HG03520 (cell line): Measurements from ENCODE around the gene IRAK3.

ENCODE experiments used
- ATAC-seq: cut with Tn5 transposase; IDR thresholded peaks from one replicate; pipeline ENCODE4 v1.9.1; 2021; ENCODE audit warnings: mild to moderate bottlenecking, moderate library complexity; ENCODE audit not compliant: unreplicated experiment

The IRAK3 gene, protein sequence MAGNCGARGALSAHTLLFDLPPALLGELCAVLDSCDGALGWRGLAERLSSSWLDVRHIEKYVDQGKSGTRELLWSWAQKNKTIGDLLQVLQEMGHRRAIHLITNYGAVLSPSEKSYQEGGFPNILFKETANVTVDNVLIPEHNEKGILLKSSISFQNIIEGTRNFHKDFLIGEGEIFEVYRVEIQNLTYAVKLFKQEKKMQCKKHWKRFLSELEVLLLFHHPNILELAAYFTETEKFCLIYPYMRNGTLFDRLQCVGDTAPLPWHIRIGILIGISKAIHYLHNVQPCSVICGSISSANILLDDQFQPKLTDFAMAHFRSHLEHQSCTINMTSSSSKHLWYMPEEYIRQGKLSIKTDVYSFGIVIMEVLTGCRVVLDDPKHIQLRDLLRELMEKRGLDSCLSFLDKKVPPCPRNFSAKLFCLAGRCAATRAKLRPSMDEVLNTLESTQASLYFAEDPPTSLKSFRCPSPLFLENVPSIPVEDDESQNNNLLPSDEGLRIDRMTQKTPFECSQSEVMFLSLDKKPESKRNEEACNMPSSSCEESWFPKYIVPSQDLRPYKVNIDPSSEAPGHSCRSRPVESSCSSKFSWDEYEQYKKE

DNA sequence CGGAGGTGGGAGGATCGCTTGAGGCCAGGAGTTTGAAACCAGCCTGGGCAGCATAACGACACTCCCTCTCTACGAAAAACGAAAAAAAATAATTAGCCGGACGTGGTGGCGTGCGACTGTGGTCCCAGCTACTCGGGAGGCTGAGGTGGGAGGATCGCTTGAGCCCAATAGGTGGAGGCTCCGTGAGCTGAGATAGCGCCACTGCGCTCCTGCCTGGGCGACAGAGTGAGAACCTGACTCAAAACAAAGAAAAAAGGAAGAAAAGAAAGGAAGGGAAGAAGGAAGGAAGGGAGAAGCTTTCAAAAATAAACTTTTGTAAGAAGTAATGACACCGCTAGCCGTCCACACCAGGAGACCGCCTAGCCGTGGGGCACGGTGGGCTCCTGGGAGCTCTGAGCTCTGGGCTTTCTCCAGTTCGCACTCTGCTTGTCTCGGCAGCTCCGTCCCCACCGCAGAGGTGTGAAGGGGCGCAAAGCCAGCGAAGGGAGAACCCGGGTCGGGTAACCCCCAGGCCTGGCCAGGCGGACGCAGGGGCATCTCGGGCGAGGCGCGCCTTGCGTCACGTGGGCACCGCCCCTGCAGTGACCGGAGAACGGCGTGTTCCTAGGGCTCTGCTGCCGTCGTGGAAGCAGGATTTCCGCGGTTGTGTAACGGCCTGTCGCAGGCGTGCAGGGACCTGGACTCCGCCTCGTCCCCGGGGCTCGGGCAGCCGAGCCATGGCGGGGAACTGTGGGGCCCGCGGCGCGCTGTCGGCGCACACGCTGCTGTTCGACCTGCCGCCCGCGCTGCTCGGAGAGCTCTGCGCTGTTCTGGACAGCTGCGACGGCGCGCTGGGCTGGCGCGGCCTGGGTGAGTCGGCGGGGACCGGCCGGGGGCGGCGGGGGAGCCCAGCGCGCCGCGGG, at the start of gene IRAK3:
Gene IRAK3 (plus strand): TSS at position 631 of the 902 bp plus-strand sequence. CDS start 86 bp downstream, at position 717.
- ATAC-seq = peak; percentile 53

DNA sequence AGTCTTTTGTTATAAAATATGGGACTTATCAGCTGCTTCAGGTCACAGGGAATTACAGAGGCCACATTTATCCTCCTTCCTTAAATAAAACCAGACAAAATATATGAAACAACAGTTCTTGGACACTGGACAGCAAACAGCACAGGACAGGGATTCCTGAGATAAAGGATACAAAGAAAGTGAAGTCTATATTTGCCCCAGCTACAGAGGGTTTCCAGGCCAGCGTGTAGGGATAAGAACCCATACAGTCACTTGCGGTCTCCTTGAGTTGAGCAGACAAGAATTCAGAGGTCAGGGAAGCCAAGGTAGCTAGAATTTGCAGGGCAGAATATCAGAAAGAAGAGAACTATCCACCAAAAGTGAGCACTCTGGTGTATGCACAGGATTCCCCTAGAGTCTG, 49.7 kb upstream of the IRAK3 start:
- no peak for ATAC-seq

DNA sequence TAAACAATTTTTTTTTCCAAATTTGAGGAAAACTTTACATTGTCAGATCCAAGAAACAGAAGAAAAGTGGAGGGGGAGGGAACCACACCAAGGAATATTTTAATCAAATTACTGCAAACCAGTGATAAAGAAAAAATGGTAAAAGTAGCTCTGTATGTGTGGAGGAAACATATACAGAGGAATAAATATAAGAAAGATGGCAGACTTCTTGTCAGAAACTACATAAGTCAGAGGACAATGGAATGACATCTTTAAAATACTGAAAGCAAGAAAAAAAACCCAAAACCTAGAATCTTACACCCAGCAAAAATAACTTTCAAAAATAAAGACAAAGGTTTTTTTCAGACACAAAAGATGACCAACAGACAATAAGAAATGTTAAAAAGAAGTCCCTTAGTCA, 48.3 kb upstream of the IRAK3 start:
- no peak for ATAC-seq

DNA sequence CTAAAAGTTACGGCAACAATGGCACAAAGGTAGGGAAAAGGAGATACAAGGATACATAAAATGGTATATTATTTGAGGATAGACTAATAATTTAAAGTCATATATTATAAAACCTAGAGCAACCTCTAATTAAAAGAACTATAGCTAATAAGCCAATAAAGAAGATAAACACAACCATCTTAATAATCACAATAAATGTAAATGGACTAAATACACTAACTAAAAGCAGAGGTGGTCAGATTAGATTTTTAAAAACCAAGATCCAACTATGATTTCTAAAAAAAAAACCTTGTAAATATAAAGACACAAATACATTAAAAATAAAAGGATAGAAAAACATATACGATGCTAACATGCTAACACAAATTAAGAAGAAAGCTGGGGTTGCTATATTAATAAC, 47.7 kb upstream of the IRAK3 start:
- ATAC-seq = no peak

DNA sequence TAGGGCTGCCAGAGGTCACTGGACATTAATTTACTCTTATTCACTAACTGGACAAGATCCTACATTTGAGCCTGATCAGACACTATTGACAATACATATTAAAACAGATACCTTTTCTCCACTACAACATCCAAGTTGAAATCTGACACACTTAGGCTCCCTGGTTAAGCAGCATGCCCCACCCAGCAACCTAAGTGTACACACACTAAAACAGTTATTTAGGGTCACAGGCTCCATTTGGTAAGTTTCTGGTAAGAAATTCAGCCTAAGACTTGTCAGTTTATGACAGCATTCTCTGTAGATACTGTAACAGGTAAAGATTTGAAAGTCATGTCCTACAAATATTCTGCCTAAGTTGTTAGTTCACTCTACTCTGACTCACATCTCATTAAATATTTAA, 46.2 kb upstream of the IRAK3 start:
- no peak for ATAC-seq

DNA sequence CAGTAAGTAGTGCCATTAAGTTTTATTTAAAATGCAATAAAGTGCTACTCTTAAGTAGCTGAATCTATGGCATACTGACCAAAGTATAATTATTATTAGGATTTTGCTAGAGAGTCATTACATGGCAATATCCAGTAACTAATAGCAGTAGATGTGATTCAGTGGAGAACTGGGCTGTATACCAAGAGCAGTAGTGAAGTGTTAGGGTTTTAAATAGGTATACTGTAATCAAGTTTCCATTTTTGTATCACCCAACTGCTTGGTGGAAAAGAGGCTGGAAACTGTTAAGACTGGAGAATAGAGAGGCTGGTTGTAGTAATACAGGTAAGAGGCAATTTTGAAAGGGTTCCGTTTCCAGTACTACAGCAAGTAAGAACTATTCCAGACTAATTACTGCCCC, 45.1 kb upstream of the IRAK3 start:
- no peak for ATAC-seq

DNA sequence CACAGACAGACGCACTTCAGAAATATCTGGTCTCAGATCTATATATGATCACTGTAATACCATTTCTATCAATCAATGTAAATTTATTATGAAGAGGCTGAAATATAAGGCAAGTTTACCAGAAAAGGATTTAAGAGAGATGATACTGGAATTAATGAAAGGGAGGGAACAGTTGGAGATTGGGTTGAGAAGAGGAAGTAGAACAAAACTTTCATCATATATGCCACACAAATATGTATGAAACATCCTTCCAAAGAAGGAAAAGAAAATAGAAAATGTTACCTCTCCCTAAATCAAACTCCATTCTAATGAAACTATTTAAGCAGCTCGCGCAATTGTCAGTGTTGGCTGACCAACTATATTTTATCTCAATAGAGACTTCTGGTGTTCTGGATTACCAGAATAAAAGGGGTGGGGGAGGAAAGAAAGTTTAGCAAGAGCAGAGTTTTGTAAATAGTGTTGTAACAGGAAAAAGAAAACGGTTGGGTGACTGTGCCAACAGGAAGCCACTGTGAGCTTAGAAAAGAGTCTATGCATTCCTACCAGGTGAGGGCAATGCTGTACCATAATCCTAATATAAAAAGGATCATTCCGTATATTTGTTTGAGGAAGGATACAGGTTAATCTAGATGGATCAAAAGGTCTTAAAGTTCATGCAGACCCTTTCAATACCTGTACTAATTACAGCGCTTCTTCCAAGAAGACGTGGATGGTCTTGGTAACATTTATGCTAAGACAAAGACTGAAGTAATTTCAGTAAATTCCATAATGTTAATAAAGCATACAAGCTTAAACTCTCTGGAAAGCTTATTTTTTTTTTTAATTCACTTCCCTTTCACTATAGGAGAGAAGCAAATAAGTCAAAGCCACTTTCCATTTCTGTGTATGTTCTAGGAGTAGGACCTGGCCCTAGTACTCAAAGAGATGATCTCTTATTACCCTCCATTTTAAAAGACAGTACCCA, 43.9 kb upstream of the IRAK3 start:
- no peak for ATAC-seq

DNA sequence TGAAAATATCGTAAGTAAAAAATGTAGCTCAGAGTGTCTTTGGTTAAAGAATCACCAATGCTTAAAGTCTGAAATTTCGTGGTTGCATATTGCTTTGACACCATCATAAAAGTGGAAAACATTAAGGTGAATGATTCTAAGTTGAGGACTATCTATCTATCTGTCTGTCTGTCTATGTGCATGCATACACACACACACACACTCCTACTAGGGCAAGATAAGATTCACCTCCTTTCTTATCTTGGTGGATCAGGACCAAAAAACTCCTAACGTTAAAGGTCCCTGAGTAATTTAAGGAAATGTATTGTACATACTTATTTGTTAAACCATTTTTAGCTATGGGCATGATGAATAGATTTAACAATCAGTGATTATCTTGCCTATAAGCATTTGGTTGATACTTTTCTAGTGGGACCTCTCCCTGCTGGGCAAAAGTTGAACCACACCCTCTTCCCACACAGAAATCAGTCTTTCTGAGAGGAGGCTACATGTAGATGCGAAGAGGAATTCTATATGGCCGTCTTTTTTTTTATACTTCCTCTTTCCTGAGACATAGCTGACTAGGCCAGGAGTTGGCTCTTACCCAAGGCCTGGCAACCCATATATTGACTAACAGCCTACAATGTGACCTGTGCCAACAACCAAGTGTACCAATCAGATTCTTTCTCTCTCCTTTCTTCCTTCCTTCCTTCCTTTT, 39.2 kb upstream of the IRAK3 start:
- no peak for ATAC-seq

DNA sequence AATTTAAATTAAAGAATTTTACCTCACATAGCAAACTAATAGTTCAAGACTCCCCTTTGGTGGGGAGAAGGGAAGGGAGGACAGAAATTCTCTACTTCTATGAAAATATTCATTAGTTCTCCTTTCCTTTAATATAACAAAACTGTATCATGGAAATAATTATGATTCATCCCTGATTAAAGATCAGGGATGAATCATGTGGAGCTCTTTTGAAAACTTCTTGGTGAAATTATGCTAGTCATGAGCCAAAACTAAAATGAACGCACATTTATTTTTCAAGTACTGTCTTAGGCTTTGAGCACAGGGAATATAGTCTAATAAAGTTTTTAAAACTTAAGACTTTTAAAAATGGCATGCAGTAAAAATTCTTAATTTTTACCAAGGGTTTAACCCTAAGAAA, 36.3 kb upstream of the IRAK3 start:
- ATAC-seq = no peak

DNA sequence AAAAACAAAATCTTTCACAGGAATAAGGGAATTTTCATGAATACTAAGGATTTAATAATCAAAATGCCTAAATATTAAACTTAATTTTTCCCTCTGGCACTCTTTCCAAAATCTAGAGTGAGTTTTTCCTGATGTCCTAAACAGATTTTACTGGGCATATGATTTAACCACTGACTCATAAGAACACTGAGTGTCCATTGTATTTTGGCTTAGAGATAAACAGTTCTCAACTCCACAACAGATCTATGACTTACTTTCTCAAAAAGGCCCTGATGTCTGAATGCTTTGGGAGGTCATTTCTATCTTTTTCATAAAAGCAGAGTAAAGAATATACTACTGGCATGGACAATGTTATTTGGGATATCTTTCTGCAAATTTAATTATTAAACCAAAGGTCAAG, 34.2 kb upstream of the IRAK3 start:
- no peak for ATAC-seq

DNA sequence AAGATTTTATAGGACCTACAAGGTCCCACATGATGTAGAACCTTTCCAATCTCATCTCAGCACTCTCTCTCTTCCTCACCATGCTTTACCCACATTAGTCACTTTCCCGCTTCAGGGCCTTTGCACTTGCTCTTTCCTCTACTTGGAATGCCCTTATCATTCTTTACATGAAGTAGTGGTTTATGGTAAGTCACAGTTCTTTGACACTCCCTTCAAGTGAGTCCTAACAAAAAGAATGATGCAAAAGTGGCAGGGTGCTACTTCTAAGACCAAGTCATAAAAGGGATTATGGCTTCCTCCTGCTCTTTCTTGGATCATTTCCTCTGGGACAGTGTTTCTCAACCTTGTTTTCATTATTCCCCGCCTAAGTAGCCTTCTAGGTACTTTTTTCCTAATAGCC, 32.4 kb upstream of the IRAK3 start:
- ATAC-seq = no peak

DNA sequence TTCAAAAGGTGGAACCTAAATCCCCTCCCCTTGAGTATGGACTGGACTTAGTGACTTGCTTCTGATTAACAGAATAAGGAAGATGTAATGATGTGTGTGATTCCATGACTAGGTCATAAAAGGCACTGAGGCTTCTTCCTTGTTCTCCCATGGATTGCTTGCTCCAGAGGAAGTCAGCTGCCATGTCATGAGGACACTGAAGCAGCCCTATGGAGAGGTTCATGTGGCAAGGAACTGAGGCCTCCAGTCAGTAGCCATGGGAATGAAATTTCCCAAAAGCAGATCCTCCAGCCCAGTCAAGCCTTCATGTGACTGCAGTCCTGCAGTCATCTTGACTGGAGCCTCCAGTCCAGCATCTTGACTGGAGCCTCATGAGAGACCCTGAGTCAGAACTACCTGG, 29.9 kb upstream of the IRAK3 start:
- ATAC-seq = no peak

DNA sequence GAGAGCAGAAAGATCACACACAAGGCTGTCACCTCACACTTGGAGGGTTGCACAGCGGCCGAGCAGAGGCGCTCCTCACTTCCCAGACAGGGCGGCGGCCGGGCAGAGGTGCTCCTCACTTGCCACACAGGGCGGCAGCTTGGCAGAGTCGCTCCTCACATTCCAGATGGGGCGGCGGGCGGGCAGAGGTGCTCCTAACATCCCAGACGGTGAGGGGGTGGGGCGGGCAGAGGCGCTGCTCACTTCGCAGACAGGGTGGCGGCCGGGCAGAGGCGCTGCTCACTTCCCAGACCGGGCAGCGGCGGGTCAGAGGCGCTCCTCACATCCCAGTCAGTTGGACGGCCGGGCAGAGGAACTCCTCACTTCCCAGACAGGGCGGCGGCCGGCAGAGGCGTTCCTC, 28.3 kb upstream of the IRAK3 start:
- ATAC-seq = no peak

DNA sequence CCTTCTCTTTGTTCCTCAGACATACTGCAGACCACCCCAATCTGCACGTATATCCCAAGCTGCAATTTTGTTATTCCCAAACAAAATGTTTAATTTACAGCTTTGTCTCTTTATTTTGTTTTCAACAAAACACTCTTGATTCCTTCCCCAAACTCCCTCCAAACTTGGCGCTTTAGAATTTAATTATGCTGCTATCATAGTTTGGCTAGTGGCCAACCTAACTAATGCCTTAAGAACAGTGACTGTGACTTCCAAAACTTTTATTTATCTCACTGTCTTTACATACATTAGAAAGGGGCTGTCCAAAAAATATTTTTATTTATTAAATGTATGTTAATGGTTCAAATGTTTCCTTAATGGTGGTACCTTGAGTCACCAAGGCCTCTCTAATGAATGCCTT, 26.3 kb upstream of the IRAK3 start:
- ATAC-seq = no peak

DNA sequence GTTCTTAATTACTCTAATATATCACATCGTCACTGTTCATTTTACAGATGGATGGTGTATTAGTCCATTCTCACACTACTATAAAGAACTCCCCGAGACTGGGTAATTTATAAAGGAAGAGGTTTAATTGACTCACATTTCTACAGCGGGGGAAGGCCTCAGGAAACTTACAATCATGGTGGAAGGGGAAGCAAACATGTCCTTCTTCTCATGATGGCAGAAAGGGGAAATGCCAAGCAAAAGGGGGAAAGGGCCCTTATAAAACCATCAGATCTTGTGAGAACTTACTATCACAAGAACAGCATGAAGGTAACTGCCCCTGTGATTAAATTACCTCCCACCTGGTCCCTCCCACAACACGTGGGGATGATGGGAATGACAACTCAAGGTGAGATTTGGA, 25.7 kb upstream of the IRAK3 start:
- no peak for ATAC-seq

DNA sequence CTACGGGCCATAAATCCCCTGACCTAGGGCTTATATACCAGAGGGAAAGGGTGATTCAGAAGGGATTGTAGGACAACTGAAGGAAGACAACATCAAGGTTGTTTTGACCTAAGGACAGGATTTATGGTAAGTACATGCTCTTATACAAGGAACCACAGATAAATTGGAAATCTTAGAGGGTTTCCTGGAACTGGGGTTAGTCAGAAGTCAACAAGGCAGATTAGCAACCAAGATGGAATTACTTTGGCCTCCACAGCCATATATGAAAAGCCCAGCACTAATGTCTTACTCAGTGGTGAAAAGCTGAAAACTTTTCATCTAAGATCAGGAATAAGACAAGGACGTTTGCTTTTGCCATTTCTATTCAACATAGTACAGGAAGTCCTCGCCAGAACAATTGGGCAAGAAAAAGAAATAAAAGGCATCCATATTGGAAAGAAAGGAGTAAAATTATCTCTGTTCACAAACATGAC, 24.6 kb upstream of the IRAK3 start:
- ATAC-seq = no peak

DNA sequence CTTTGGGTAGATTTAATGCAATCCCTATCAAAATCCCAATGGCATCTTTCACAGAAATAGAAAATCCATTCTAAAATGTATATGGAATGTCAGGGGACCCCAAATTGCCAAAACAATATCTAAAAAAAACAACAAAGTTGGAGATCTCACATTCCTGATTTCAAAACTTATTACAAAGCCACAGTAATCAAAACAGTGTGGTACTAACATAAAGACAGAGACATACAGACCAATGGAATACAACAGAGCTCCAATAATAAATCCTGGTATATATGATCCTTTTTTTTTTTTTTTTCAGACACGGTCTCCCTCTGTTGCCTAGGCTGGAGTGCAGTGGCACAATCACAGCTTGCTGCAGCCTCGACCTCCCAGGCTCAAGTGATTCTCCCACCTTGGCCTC, 23.9 kb upstream of the IRAK3 start:
- no peak for ATAC-seq

DNA sequence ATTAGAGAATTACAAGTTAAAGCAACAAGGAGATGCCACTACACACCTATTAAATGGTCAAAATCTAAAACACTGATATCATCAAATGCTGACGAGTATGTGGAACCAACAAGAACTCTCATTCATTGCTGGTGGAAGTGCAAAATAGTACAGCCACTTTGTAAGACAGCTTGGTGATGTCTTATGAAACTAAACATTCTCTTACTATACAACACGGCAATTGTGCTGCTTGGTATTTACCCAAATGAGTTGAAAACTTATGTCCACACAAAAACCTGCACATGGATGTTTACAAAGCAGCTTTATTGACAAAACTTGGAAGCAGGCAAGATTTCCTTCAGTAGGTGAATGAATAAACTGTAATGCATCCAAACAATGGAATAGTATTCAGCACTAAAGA, 22.5 kb upstream of the IRAK3 start:
- ATAC-seq = no peak

DNA sequence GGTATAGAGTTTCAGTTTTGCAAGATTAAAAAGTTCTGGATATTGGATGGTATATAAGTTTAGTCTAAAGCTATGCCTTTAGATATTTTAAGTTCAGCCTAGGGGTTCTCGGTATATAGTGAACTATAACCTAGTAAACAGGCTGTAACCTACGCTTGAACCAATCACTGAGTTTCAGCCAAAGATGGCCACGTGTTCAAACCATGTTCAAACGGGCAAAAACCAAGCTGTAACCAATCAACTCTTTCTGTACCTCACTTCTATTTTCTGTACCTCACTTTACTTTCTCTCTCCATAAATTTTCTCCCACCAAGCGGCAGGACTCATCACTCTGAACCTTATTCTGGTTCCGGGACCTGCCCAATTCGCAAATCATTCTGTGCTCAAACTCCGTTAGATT, 20.6 kb upstream of the IRAK3 start:
- no peak for ATAC-seq
